Uterus (tissue), 4 donors: ENCODE measurements around the gene SYTL5. TPM values are rescaled to one million over a fixed set of nuclear protein-coding genes. Genes with fewer than 3 reads are reported as not detected.

Experiments used
- DNase-seq, 2 donors: peaks; one replicate each; pipeline ENCODE4 v3.0.0-alpha.2; 2019 to 2020
- H3K27ac ChIP-seq, 2 donors: fragments of 200-600 bp; sonication (generic); 1 replicate in 1 of 2; 2 replicates in 1 of 2; pipeline ENCODE4 v1.5.1; 2016 to 2018
- H3K27me3 ChIP-seq, 2 donors: fragments of 200-600 bp; sonication (generic); one replicate each; pipeline ENCODE4 v1.5.1; 2018 to 2019; ENCODE audit warnings: control low read depth in 1 of 2
- H3K36me3 ChIP-seq, 2 donors: fragments of 200-600 bp; sonication (generic); one replicate each; pipeline ENCODE4 v1.5.1; 2019; ENCODE audit warnings: control low read depth in 1 of 2
- H3K4me1 ChIP-seq, 2 donors: fragments of 200-600 bp; sonication (generic); one replicate each; pipeline ENCODE4 v1.5.1; 2018 to 2019; ENCODE audit warnings: control low read depth in 1 of 2
- H3K4me3 ChIP-seq, 2 donors: fragments of 200-600 bp; sonication (generic); 1 replicate in 1 of 2; 2 replicates in 1 of 2; pipeline ENCODE4 v1.5.1; 2018 to 2019; ENCODE audit warnings: mild to moderate bottlenecking in 1 of 2
- H3K9me3 ChIP-seq, 2 donors: fragments of 200-600 bp; sonication (generic); one replicate each; pipeline ENCODE4 v1.5.1; 2019; ENCODE audit warnings: control low read depth in 1 of 2
- CTCF ChIP-seq, 4 experiments: fragments of 200-600 bp in 2 of 4; fragments of 450-650 bp in 2 of 4; sonication (generic) in 2 of 4; IDR thresholded peaks; one replicate each; pipeline ENCODE4 v1.5.1; 2016 to 2019; ENCODE audit warnings: antibody characterized with exemption in 4 of 4, mild to moderate bottlenecking in 2 of 4, moderate library complexity in 1 of 4
- POLR2A ChIP-seq, 2 donors: fragments of 450-650 bp; IDR thresholded peaks; one replicate each; pipeline ENCODE4 v1.6.1; 2016; ENCODE audit warnings: antibody characterized with exemption in 2 of 2, mild to moderate bottlenecking in 1 of 2, moderate library complexity in 1 of 2
- intact Hi-C: fragments of 100-400 bp; cut with DNase I; formaldehyde crosslinking; loops from one replicate; pipeline ENCODE4 v1.15.1; 2023; ENCODE audit warnings: low total_unique reads
- total RNA-seq, 4 donors: library from RNA; depleted of rRNA in 3 of 4; stranded (reverse); fragments of >200 nt in 3 of 4; gene quantifications; one replicate each; pipeline versions ENCODE4 v1.1.0 to v1.2.4, GENCODE V29; 2014 to 2023
- donor health status: DM: yes; HTN: yes; CAD: no.

The SYTL5 gene
- total RNA-seq, 4 donors from 2014 or later: under 0.01 to 3.1 (median 1.6) TPM

GRCh38 chrX:37993176-37993575, 13.2 kb upstream of the SYTL5 start:
- no peaks in the 10 kb centered on the region for H3K9me3 ChIP-seq
- no peak for TF ChIP-seq CTCF (IDR thresholded peaks at IDR 0.05)
- TF ChIP-seq POLR2A (IDR thresholded peaks at IDR 0.05): no peak
- no peak overlapping the region for H3K27ac ChIP-seq

GRCh38 chrX:37993837-37994619, 12.3 kb upstream of the SYTL5 start:
- Histone ChIP-seq H3K27ac (no peak overlapping the region), H3K4me3 (no peak overlapping the region), H3K27me3 (no peaks in the 10 kb centered on the region), H3K4me1 (no peaks in the 10 kb centered on the region), H3K9me3 (no peaks in the 10 kb centered on the region), H3K36me3 (no peaks in the 10 kb centered on the region)
- DNase-seq: no peak
- TF ChIP-seq CTCF (IDR thresholded peaks at IDR 0.05): no peak
- TF ChIP-seq POLR2A (IDR thresholded peaks at IDR 0.05): no peak
- intact Hi-C loops: no loop called here

More at GRCh38 chrX:37993176-37993575, 13.2 kb upstream of the SYTL5 start:
- H3K4me3 ChIP-seq: no peak overlapping the region
- no peaks in the 10 kb centered on the region for H3K27me3 ChIP-seq
- no peaks in the 10 kb centered on the region for H3K36me3 ChIP-seq
- intact Hi-C loops: no loop called here
- no peak for DNase-seq
- H3K4me1 ChIP-seq: no peaks in the 10 kb centered on the region

GRCh38 chrX:37995428-37995827, 10.9 kb upstream of the SYTL5 start:
- DNase-seq: no peak
- Histone ChIP-seq H3K27me3 (no peaks in the 10 kb centered on the region), H3K4me1 (no peaks in the 10 kb centered on the region), H3K27ac (no peak overlapping the region), H3K9me3 (no peaks in the 10 kb centered on the region), H3K36me3 (no peaks in the 10 kb centered on the region), H3K4me3 (no peak overlapping the region)
- TF ChIP-seq CTCF (IDR thresholded peaks at IDR 0.05): no peak
- no peak for TF ChIP-seq POLR2A (IDR thresholded peaks at IDR 0.05)
- intact Hi-C loops: no loop called here

GRCh38 chrX:37997096-37997495, 9.3 kb upstream of the SYTL5 start:
- H3K27me3 ChIP-seq: no peaks in the 10 kb centered on the region
- no peaks in the 10 kb centered on the region for H3K4me1 ChIP-seq
- H3K36me3 ChIP-seq: no peaks in the 10 kb centered on the region
- intact Hi-C loops: no loop called here
- TF ChIP-seq POLR2A (IDR thresholded peaks at IDR 0.05): no peak
- no peak for TF ChIP-seq CTCF (IDR thresholded peaks at IDR 0.05)
- H3K4me3 ChIP-seq: no peak overlapping the region
- H3K9me3 ChIP-seq: no peaks in the 10 kb centered on the region
- no peak for DNase-seq
- no peak overlapping the region for H3K27ac ChIP-seq

- H3K4me1 ChIP-seq: no peaks in the 10 kb centered on the region
- TF ChIP-seq POLR2A (IDR thresholded peaks at IDR 0.05): no peak
- TF ChIP-seq CTCF (IDR thresholded peaks at IDR 0.05): no peak
- H3K4me3 ChIP-seq: no peak overlapping the region
- no peaks in the 10 kb centered on the region for H3K36me3 ChIP-seq
- H3K9me3 ChIP-seq: no peaks in the 10 kb centered on the region
- intact Hi-C loops: no loop called here
- DNase-seq: no peak
- H3K27me3 ChIP-seq: no peaks in the 10 kb centered on the region
- no peak overlapping the region for H3K27ac ChIP-seq
These were observed 7.6 kb upstream of the SYTL5 start for GRCh38 chrX:37998586-37999262.
